CD4-positive, alpha-beta T cell treated with Interleukin-21 for 1 hour (primary cell): Measurements from ENCODE around the gene CLCNKA.
"Not testable (repeated sequence)": the region's sequence is repeated elsewhere in the genome, so short reads cannot be mapped to it uniquely, and the experiment has no call there.

Source experiments
- DNase-seq: peaks from one replicate; pipeline ENCODE4 v3.0.0-alpha.2; 2020

CLCNKA gene

DNA sequence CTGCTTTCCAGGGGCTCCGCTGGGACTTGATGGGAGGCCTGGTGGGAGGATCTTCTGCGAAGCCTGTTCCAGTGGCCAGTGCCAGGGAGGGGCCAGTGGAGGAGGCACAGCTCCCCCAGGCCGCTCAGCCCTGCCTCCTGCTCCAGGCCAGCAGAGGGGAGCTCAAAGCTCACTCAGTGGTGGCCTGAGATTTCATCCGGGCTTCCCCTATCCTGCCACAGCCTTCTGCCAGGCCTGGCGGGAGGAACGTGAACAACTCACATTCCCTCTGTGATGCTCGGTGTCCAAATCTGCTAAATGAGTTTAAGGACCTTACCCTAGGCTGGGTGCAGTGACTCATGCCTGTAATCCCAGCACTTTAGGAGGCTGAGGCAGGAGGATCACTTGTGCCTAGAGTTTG, 25.0 kb downstream of the CLCNKA start:
- DNase-seq, result no peak

GRCh38 chr1:16047791-16048475, 26.1 kb downstream of the CLCNKA start:
- DNase-seq, result no peak

DNA sequence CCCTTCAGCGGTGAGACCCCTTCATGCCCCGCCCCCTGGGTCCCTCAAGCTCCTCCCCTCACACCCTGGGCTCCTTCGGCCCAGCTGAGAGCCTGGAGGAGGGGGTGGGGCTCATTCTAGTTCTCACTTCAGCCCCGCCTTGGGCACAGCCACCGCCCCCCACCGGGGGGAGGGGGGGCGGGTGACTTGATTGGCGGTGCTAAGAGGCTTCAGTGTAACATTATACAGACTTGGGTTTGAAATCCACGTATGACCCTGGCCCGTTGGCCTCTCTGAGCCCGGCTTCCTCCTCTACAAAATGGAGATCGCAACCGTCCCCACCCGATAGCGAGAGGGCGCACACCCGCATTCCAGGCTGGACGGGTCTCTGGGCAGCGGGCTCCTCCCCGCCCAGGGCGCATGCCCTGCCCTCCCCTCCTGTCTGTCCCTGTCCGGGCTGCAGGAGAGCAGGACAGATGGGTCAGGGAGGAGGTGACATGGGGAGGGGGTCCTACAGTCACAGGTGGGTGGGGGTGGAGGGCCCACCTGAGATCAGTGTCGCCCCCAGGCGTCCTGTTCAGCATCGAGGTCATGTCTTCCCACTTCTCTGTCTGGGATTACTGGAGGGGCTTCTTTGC, 26.8 kb downstream of the CLCNKA start:
- DNase-seq, result peak; percentile 47

DNA sequence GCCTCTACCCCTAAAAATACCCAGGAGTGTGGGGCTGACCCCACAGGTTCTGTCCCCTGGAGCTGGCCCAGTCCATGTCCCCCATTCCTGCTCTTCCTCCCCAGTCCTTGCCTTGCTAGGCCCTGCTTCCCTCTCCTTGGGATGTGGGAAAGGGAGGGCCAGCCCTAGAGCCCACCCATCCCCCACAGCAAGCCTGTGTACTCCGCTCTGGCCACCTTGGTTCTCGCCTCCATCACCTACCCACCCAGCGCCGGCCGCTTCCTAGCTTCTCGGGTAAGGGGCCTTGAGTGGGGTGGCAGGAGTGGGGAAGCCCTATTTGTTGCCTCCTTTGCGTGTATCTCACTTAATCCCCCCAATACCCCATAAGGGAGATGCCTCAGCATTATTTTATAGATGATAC, 28.5 kb downstream of the CLCNKA start:
- no peak for DNase-seq

- no peak for DNase-seq
Measured at GRCh38 chr1:16051039-16051438, 29.2 kb downstream of the CLCNKA start.

DNA sequence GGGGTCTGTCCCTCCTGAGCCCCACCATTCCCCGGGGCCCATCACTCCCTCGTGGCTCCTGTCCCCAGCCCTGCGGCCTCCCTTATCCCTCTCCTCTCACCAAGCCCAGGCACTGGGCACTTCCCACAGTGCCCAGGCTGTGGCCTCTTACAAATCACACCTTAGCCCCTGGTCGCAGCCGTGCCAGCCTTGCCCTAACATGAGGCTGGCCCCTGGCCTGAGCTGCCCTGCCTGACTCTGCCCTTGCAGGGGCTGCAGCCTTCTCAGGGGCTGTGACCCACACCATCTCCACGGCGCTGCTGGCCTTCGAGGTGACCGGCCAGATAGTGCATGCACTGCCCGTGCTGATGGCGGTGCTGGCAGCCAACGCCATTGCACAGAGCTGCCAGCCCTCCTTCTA, 30.1 kb downstream of the CLCNKA start:
- not testable (repeated sequence) for DNase-seq

GRCh38 chr1:16053781-16054502, 32.1 kb downstream of the CLCNKA start:
- no peak for DNase-seq

DNA sequence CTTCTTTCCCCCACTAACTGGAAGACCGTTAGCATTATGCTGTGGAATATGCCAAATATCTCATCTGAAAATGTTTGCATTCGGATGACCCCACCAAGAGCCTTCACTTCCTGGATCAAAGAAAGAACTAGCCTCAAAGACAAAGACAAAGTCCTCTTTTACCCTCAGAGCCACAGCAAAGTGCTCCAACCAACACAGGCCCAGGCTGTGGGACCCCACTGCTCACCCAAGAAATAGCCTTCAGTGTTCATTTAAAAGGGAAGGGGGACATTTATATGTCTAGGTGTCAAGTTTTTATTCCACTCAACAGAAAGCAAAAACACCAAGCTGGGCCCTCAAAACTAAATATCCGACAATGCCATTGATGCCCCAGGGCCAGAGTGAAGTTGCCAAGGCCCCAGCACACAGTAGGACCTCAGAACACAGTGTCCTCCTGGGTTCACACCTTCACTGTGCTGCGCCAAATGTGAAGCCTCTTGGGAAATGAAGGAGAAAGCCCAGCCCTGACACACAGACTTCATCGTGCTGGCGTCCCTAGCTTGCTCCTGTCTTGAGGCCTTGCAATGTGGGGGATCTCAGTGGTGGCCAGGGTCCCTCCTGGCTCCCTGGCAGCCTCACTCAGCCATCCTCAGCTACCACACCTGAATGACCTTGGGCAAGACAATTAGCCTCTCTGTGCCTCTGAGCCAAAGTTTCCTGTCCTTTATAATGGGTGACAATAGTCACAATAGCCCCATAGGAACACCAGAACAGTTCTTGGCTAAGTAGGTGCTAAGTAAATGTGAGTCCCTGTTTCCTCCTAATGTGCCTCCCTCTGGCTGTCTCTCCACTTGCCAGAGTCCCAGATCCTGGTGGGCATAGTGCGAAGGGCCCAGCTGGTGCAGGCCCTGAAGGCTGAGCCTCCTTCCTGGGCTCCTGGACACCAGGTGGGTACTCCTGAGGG, 33.0 kb downstream of the CLCNKA start:
- DNase-seq, result no peak

DNA sequence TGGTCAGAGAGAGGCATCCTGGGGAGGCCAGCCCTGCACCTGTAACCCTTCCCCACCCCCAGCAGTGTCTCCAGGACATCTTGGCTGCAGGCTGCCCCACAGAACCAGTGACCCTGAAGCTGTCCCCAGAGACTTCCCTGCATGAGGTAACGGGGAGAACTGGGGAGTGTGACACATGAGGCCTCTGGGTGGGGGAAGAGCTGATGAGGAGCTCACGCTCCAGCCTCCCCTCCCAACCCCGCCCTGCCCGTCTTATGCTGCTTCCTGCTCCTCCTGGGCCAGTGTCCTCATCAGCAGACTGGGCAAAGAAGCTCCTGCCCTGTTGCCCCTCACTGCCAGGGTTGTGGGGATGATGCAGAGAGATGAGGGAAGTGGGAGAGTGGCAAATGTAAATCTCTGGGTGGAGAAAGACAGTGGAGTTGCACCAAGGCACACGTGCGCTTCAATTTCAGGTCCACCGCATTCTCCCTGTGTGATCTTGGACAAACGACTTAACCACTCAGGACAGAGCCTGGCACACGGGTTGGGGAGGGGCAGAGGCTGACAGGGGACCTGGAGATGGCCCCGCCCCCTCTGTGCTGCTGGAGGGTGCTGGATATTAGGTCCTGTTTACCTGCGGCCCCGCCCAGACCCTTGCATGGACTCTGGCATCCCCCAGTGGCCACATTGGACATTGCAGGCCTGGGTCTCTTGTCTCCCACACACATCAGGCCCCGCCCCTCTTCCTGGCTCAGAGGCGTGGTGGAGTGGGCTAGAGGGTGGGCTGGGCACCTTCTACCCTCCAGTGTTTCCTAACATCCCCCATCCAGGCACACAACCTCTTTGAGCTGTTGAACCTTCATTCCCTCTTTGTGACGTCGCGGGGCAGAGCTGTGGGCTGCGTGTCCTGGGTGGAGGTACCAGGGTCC, 34.0 kb downstream of the CLCNKA start:
- DNase-seq, result peak; percentile 85

GRCh38 chr1:16056521-16056912, 34.7 kb downstream of the CLCNKA start:
- not testable (repeated sequence) for DNase-seq

DNA sequence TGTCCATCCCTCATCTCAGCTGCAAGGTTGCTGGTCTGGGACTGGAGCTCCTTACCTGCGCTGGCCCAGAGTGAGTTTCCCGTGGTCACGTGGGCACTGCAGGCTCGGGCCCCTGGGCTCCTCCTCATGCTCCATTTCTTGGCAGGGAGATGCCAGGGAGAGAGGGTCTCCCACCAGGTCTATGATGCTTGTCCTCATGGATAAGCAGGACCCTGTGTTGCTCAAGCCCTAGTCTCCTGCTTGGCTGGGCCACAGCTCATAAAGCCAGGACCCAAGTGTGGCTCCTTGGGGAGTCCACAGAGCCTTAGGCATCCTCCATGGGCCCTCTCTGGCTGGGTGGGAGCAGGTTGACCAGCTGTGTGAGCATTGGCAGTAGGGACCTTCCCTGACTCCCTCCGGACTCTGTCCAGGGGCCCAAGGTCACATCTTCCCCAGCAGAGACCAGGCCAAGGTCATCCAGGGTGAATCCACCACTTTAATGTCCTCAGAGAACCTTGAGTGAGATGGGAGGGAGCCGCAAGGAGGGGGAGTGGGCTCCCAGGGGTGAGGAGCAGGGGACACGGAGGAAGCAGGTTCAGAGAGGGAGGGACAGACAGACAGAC, 35.6 kb downstream of the CLCNKA start:
- DNase-seq, result not testable (repeated sequence)

DNA sequence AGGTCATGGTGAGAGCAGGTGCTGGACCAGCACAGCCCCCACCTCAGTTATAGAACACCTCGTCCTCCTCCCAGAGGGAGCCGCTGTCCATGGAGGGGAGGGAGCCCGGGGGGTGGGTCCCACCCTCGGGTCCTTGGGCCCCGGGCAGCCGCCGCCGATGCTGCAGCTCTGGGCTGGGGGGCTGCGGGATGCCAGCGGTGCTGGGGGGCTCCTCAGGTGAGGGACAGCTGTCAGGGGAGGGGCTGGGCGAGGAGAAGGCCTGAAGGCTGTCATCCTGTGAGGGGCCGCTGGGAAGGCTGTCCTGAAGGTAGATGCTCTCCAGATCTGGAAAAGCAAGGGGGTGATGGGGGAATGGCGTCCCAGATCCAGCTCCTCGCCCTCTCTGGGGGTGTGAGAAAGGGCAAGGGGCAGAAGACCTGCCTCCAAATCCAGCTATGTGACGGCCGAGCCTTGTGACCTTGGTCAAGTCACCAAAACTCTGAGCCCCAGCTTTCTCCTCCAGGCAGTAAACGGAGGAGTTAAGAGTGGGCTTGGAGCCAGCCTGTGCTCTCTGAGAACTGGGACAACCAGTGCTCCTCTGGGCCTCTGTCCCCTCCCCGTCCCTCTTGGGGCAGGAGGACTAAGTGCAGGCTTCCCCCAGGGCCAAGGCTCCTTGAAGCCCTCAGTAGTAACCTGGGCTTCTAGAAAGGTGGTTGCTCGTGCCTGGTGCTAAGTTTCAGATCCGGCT, 36.7 kb downstream of the CLCNKA start:
- DNase-seq, result not testable (repeated sequence)

DNA sequence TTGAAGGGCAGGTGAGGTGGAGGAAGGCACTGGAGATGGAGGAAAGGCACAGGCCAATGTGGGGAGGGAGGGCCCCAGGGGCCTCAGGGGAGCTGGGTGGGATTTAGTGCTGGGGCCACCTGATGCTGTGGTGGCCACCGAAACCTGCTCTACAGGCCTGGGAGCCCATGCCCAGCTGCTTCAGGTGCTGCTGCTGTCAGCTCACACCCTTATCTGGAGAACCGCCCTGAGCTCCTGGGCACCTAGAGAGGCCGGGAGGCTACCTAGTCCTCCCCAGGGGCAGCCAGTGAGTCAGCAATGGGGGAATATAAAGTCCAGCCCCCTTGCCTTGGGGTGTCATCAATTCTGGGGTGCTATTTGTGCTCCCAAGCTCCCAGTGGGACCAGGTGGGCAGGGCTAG, 39.4 kb downstream of the CLCNKA start:
- no peak for DNase-seq

GRCh38 chr1:16061989-16062686, 40.3 kb downstream of the CLCNKA start:
- not testable (repeated sequence) for DNase-seq

- not testable (repeated sequence) for DNase-seq
Measured at GRCh38 chr1:16062687-16063075, 40.8 kb downstream of the CLCNKA start.

GRCh38 chr1:16063226-16063829, 41.5 kb downstream of the CLCNKA start:
- no peak for DNase-seq

- DNase-seq, result no peak
Measured at GRCh38 chr1:16063921-16064320, 42.1 kb downstream of the CLCNKA start.

DNA sequence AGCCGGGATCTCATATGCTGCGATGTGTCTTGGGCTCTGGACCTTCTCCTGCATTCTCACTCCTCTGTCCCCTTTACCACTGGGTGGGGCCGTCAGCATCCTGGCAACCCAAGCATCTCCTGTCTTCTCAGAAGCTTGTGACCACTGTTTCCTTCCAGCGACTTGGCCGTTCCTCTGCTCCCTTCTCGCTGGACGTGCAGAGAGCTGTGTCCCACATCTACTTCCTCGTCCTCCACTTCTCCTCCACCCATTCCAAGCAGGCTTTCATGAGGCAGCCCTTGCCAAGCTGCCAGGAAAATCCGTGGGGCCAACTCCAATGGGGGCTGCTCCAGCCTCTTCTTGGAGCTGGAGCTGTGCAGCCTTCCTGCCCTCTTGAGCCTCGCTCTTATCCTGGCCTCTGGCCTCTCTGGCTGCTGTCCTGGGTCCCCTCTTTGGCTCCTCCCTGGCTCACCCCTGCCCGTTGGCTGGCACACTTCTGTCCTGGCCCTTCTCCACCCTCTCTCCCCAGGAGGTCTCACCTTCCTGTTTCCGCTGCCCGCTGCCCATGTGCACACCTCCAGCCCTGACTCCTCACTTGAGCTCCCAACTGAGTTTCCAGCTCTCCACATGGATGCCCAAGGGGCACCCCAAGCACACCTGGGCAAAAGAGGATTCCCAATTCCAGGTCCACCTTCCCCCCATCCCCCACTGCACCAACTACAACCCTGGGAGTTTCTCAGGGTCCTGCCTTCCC, 42.9 kb downstream of the CLCNKA start:
- DNase-seq, result no peak

DNA sequence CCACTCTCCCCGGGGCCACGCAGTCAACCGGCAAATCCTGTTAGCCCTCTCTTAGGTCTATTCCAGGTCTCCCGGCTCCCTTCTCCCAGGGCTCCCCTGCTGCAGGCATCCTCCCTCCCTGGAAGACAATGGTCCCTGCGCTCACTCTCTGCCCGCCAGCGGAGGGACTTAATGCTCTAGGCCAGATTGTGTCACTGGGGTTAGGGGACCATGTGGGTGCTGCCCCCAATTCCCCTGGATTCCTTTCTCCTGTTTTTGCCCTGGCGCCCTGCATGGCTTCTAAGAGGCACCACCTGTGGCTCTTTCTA, 43.4 kb downstream of the CLCNKA start:
- DNase-seq, result no peak
